ENCODE results near the gene CPA5. TPM values are rescaled to one million over a fixed set of nuclear protein-coding genes. Genes with fewer than 3 reads are reported as not detected.

CPA5 gene
- total RNA-seq, 2 experiments from 2014 or later, result not detected

DNA sequence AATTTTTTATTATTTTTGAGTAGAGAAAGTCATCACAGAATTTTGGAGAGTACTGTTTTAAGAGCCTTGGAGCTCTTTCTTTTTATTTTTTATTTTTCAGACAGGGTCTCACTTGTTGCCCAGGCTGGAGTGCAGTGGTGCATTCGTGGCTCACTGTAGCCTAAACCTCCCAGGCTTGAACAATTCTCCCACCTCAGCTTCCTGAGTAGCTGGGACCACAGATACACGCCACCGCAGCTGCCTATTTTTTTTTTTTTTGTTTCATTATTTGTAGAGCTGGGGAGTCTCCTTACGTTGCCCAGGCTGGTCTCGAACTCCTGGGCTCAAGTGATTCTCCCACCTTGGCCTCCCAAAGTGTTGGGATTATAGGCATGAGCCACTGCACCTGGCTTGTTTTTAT, 41.1 kb upstream of the CPA5 start:
- Histone ChIP-seq H3K9me3 (ENCODE audit: low read length) (no peaks in the 10 kb centered on the region), H3K4me3 (ENCODE audit: low read depth, low read length, poor library complexity, severe bottlenecking) (no peak overlapping the region), H4K20me1 (ENCODE audit: insufficient read depth, low read length) (no peaks in the 10 kb centered on the region), H2AFZ (ENCODE audit: low read length) (no peak overlapping the region), H3K79me2 (ENCODE audit: insufficient read depth, low read depth, low read length) (no peaks in the 10 kb centered on the region), H3K9me2 (ENCODE audit: insufficient read depth, low read length) (no peaks in the 10 kb centered on the region), H3K36me3 (ENCODE audit: insufficient read depth, low read length) (no peaks in the 10 kb centered on the region), H3K4me1 (ENCODE audit: insufficient read depth, low read length, poor library complexity, severe bottlenecking) (no peaks in the 10 kb centered on the region), H3K27ac (ENCODE audit: low read depth, low read length, poor library complexity, severe bottlenecking) (no peak overlapping the region), H3K4me2 (ENCODE audit: low read length) (no peak overlapping the region)
- TF ChIP-seq, protein P1, sequence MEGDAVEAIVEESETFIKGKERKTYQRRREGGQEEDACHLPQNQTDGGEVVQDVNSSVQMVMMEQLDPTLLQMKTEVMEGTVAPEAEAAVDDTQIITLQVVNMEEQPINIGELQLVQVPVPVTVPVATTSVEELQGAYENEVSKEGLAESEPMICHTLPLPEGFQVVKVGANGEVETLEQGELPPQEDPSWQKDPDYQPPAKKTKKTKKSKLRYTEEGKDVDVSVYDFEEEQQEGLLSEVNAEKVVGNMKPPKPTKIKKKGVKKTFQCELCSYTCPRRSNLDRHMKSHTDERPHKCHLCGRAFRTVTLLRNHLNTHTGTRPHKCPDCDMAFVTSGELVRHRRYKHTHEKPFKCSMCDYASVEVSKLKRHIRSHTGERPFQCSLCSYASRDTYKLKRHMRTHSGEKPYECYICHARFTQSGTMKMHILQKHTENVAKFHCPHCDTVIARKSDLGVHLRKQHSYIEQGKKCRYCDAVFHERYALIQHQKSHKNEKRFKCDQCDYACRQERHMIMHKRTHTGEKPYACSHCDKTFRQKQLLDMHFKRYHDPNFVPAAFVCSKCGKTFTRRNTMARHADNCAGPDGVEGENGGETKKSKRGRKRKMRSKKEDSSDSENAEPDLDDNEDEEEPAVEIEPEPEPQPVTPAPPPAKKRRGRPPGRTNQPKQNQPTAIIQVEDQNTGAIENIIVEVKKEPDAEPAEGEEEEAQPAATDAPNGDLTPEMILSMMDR (conservative IDR thresholded peaks at IDR 0.05; ENCODE audit: low read length), result no peak
- no peak for TF ChIP-seq EZH2phosphoT487 (IDR thresholded peaks at IDR 0.05; ENCODE audit: borderline replicate concordance, low read depth, low read length)
- no peak for DNase-seq (ENCODE audit: low spot score)
- ChIA-PET POLR2A (no interaction called here), CTCF (ENCODE audit: unreplicated experiment) (no interaction called here)
- BruUV-seq (replicated peaks), result no TSS peak
- intact Hi-C loops (cut with micrococcal nuclease; ENCODE audit: unreplicated experiment), result no loop called here

DNA sequence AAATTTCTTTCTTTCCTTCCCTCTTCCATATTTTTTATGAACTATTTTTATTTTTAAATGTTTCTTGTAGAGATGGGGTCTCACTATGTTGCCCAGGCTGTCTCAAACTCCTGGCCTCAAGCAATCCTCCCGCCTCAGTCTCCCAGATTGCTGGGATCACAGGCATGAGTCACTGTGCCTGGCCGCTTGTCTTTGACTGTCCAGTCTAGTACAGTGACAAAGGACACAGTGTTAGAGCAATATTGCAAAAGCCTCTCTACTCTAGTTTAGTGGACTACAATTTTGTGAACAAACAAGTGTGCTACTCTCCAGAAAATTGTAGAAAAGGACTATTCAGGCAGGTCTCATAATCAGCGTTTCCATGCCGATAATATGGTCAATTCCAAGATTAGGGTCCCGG, 40.6 kb upstream of the CPA5 start:
- no peaks in the 10 kb centered on the region for H3K9me3 ChIP-seq (ENCODE audit: low read length)
- DNase-seq (ENCODE audit: low spot score), result no peak
- H3K27ac ChIP-seq (ENCODE audit: low read depth, low read length, poor library complexity, severe bottlenecking), result no peak overlapping the region
- H3K9me2 ChIP-seq (ENCODE audit: insufficient read depth, low read length), result no peaks in the 10 kb centered on the region
- BruUV-seq (replicated peaks), result no TSS peak
- H3K4me3 ChIP-seq (ENCODE audit: low read depth, low read length, poor library complexity, severe bottlenecking), result no peak overlapping the region
- intact Hi-C loops (cut with micrococcal nuclease; ENCODE audit: unreplicated experiment), result no loop called here
- H3K36me3 ChIP-seq (ENCODE audit: insufficient read depth, low read length), result no peaks in the 10 kb centered on the region
- H3K4me2 ChIP-seq (ENCODE audit: low read length), result no peak overlapping the region
- CTCF ChIA-PET (ENCODE audit: unreplicated experiment), result no interaction called here
- TF ChIP-seq, protein P1 (conservative IDR thresholded peaks at IDR 0.05; ENCODE audit: low read length), result no peak
- TF ChIP-seq EZH2phosphoT487 (IDR thresholded peaks at IDR 0.05; ENCODE audit: borderline replicate concordance, low read depth, low read length), result no peak
- H3K4me1 ChIP-seq (ENCODE audit: insufficient read depth, low read length, poor library complexity, severe bottlenecking), result no peaks in the 10 kb centered on the region
- no peaks in the 10 kb centered on the region for H3K79me2 ChIP-seq (ENCODE audit: insufficient read depth, low read depth, low read length)
- no peak overlapping the region for H2AFZ ChIP-seq (ENCODE audit: low read length)
- POLR2A ChIA-PET, result no interaction called here
- no peaks in the 10 kb centered on the region for H4K20me1 ChIP-seq (ENCODE audit: insufficient read depth, low read length)

DNA sequence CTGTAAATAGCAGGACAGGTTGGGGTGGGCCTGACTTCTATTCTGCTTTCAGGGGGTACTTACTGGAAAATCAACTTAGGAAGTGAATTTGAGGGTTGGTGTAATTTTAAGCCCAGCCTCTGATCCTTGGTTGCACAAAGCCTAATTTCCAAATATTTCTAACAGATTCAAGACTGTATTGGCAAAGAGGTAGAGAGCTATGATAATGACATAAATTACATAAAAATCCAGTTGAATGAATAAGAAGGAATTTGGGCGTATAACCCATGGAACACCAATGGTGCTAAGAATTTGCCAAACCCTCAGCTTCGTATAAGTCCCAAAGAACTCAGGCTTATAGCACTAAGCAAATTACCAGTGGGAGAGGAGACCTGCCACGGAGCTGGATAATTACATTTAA, 39.7 kb upstream of the CPA5 start:
- Histone ChIP-seq H3K27ac (ENCODE audit: low read depth, low read length, poor library complexity, severe bottlenecking) (no peak overlapping the region), H3K9me2 (ENCODE audit: insufficient read depth, low read length) (no peaks in the 10 kb centered on the region), H3K79me2 (ENCODE audit: insufficient read depth, low read depth, low read length) (no peaks in the 10 kb centered on the region), H2AFZ (ENCODE audit: low read length) (no peak overlapping the region), H4K20me1 (ENCODE audit: insufficient read depth, low read length) (no peaks in the 10 kb centered on the region), H3K9me3 (ENCODE audit: low read length) (no peaks in the 10 kb centered on the region), H3K4me1 (ENCODE audit: insufficient read depth, low read length, poor library complexity, severe bottlenecking) (no peaks in the 10 kb centered on the region), H3K4me2 (ENCODE audit: low read length) (no peak overlapping the region), H3K4me3 (ENCODE audit: low read depth, low read length, poor library complexity, severe bottlenecking) (no peak overlapping the region), H3K36me3 (ENCODE audit: insufficient read depth, low read length) (no peaks in the 10 kb centered on the region)
- no TSS peak for BruUV-seq (replicated peaks)
- no peak for DNase-seq (ENCODE audit: low spot score)
- ChIA-PET CTCF (ENCODE audit: unreplicated experiment) (no interaction called here), POLR2A (no interaction called here)
- intact Hi-C loops (cut with micrococcal nuclease; ENCODE audit: unreplicated experiment), result no loop called here
- TF ChIP-seq EZH2phosphoT487 (IDR thresholded peaks at IDR 0.05; ENCODE audit: borderline replicate concordance, low read depth, low read length), result no peak
- TF ChIP-seq, protein P1 (conservative IDR thresholded peaks at IDR 0.05; ENCODE audit: low read length), result no peak

All from OCI-LY7 (cell line).